Spleen (tissue), 11 donors: Measurements from ENCODE around the gene RND2. TPM values are rescaled to one million over a fixed set of nuclear protein-coding genes. Genes with fewer than 3 reads are reported as not detected.

Experiments used
- DNase-seq: peaks from one replicate; pipeline ENCODE4 v3.0.0-alpha.2; 2020
- H3K27ac ChIP-seq, 8 donors: fragments of 200-600 bp; sonication (generic) in 7 of 8; 1 replicate in 4 of 8; 2 replicates in 4 of 8; pipeline versions ENCODE4 v1.5.0 to v1.8.0; 2016 to 2021; ENCODE audit warnings: inconsistent platforms in 4 of 8, mild to moderate bottlenecking in 4 of 8, moderate library complexity in 1 of 8
- H3K27me3 ChIP-seq, 7 donors: fragments of 200-600 bp; sonication (generic) in 6 of 7; replicated peaks in 1 of 7; 1 replicate in 4 of 7; 2 replicates in 3 of 7; pipeline versions ENCODE4 v1.5.0 to v1.8.0; 2016 to 2021; ENCODE audit warnings: inconsistent platforms in 3 of 7, mild to moderate bottlenecking in 1 of 7
- H3K36me3 ChIP-seq, 6 donors: fragments of 200-600 bp; sonication (generic) in 5 of 6; 1 replicate in 4 of 6; 2 replicates in 2 of 6; pipeline versions ENCODE4 v1.5.0 to v1.8.0; 2016 to 2021; ENCODE audit warnings: inconsistent platforms in 2 of 6
- H3K4me1 ChIP-seq, 6 donors: fragments of 200-600 bp; sonication (generic) in 5 of 6; 1 replicate in 3 of 6; 2 replicates in 3 of 6; pipeline versions ENCODE4 v1.5.0 to v1.8.0; 2016 to 2021; ENCODE audit warnings: inconsistent platforms in 3 of 6
- H3K4me3 ChIP-seq, 8 donors: fragments of 200-600 bp; sonication (generic) in 7 of 8; 1 replicate in 4 of 8; 2 replicates in 4 of 8; pipeline versions ENCODE4 v1.5.0 to v1.8.0; 2016 to 2021; ENCODE audit warnings: inconsistent platforms in 4 of 8, mild to moderate bottlenecking in 4 of 8, moderate library complexity in 2 of 8
- H3K9me3 ChIP-seq, 8 donors: fragments of 200-600 bp; sonication (generic) in 7 of 8; 1 replicate in 4 of 8; 2 replicates in 4 of 8; pipeline versions ENCODE4 v1.5.0 to v1.8.0; 2016 to 2021; ENCODE audit warnings: inconsistent platforms in 4 of 8
- CTCF ChIP-seq, 11 experiments: fragments of 200-600 bp in 7 of 11; fragments of 450-650 bp in 4 of 11; sonication (generic) in 4 of 11; IDR thresholded peaks in 8 of 11; conservative IDR thresholded peaks in 3 of 11; 1 replicate in 7 of 11; 2 replicates in 4 of 11; pipeline versions ENCODE4 v1.4.0 to v1.8.0; 2016 to 2021; ENCODE audit warnings: antibody characterized with exemption in 11 of 11, inconsistent platforms in 4 of 11, mild to moderate bottlenecking in 1 of 11
- POLR2A ChIP-seq, 3 donors: fragments of 450-650 bp; IDR thresholded peaks; one replicate each; pipeline ENCODE4 v1.5.1; 2017; ENCODE audit warnings: antibody characterized with exemption in 3 of 3, mild to moderate bottlenecking in 1 of 3
- POLR2AphosphoS5 ChIP-seq, 3 donors: sonication (generic); formaldehyde crosslinking; IDR thresholded peaks; one replicate each; pipeline ENCODE4 v1.5.1; 2017; ENCODE audit warnings: antibody characterized with exemption in 3 of 3
- WGBS, 5 donors: extraction: QIAGEN DNeasy Blood & Tissue Kit in 3 of 5; methylation state at CpG; one replicate each; pipeline versions ENCODE4 v1.1.5 to v1.1.7; 2013 to 2018; 5-methylcytosine and 5-hydroxymethylcytosine counted together
- intact Hi-C: fragments of 100-400 bp; cut with DNase I; formaldehyde crosslinking; loops from one replicate; pipeline ENCODE4 v1.15.0; 2023; ENCODE audit warnings: low total_unique reads
- polyA plus RNA-seq, 3 donors: library from polyadenylated mRNA; stranded (reverse); fragments of 200-250 nt; gene quantifications; one replicate each; pipeline ENCODE4 v1.2.1, GENCODE V29; 2013
- total RNA-seq, 7 donors: library from RNA; depleted of rRNA in 3 of 7; stranded (reverse); fragments of >200 nt in 3 of 7; fragmentation: NEBNext Ultra II Directional in 4 of 7; extraction: Animal tissue kit (Norgen Biotek cat#: 25700) in 4 of 7; gene quantifications; one replicate each; pipeline versions ENCODE4 v1.1.0 to v1.2.1, GENCODE V29; 2016 to 2021
- donor health status: healthy with polysubstance abuse.
- donor health status: DM: no; HTN: no; CAD: no; lungs with moderate emphysema.
- donor health status: DM: no; HTN: no; CAD: no.
- donor health status: Bipolar disorder and iron deficiency.
- donor health status: healthy.
- donor health status: DM: no; HTN: no; CAD: no.
- donor health status: DM: yes; HTN: yes; CAD: no.

Gene RND2
- total and polyA plus RNA-seq, 10 donors: 0.09 to 0.47 (median 0.26) TPM

DNA sequence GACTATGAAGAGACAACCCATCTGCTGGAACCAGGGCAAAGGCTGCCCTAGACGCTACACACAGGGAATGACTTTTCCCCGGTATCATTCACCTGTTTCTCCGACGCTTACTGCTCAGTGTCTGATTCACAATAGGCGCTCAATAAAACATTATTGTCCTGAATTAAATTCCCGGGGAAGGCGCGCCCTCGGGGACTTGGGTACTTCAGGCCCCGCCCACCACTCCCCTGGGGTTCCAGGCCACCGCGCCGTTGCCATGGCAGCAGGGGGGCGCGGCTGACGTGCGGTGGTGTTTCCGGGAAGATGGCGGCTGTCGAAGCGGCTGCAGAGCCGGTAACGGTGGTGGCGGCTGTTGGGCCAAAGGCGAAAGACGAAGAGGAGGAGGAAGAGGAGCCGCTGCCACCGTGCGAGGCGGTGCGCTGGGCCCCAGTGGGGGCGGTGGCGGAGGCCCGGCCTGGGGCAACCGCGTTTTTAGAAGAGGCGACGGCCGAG, 44.7 kb upstream of the RND2 start, which contains the start of gene RUNDC1:
RUNDC1 (plus strand) TSS at position 292 of the 492 bp plus-strand sequence; CDS start at position 304, 12 bp downstream.
- intact Hi-C loops: no loop called here
- peak within 1 kb of the TSS; percentile 76 to 96 (median 91) for H3K27ac ChIP-seq
- H3K9me3 ChIP-seq: no peaks in the 10 kb centered on the region
- 0 to 1% (median 0%) methylated on average over 15 to 39 of the region's 39 CpGs for WGBS, 5 donors
- DNase-seq: peak; percentile 98
- H3K4me1 ChIP-seq: peaks cover 22 to 59% (median 48%) of the 10 kb centered on the region in 6 donors
- TF ChIP-seq POLR2A (IDR thresholded peaks at IDR 0.05): peak in 2 of 3 donors; percentile 27 to 40
- peak; percentile 91 to 94 (median 92) for TF ChIP-seq POLR2AphosphoS5 (IDR thresholded peaks at IDR 0.05)
- TF ChIP-seq CTCF (IDR thresholded peaks at IDR 0.05 in 8 of 11, conservative IDR thresholded peaks at IDR 0.05 in 3 of 11): no peak
- H3K4me3 ChIP-seq: peak within 1 kb of the TSS; percentile 81 to 100 (median 97)
- no peaks in the 10 kb centered on the region for H3K27me3 ChIP-seq
- peaks cover 0 to 24% (median 0%) of the 10 kb centered on the region in 6 donors for H3K36me3 ChIP-seq

- Histone ChIP-seq H3K4me3 (peak overlapping the region; percentile 81 to 100 (median 97)), H3K4me1 (peaks cover 22 to 65% (median 52%) of the 10 kb centered on the region in 6 donors), H3K36me3 (peaks cover 0 to 27% (median 0%) of the 10 kb centered on the region in 6 donors), H3K9me3 (no peaks in the 10 kb centered on the region), H3K27me3 (no peaks in the 10 kb centered on the region), H3K27ac (peak overlapping the region; percentile 76 to 96 (median 91))
- TF ChIP-seq CTCF (IDR thresholded peaks at IDR 0.05 in 8 of 11, conservative IDR thresholded peaks at IDR 0.05 in 3 of 11) (peak in 6 of 11 experiments; percentile 14 to 40 (median 26)), POLR2AphosphoS5 (IDR thresholded peaks at IDR 0.05) (peak; percentile 6 to 61 (median 41)), POLR2A (IDR thresholded peaks at IDR 0.05) (no peak)
- intact Hi-C loops: no loop called here
- peak; percentile 91 for DNase-seq
- 1% methylated on average over 38 to 67 of the region's 67 CpGs for WGBS, 5 donors
Measured at GRCh38 chr17:42980766-42981397, 44.1 kb upstream of the RND2 start.

DNA sequence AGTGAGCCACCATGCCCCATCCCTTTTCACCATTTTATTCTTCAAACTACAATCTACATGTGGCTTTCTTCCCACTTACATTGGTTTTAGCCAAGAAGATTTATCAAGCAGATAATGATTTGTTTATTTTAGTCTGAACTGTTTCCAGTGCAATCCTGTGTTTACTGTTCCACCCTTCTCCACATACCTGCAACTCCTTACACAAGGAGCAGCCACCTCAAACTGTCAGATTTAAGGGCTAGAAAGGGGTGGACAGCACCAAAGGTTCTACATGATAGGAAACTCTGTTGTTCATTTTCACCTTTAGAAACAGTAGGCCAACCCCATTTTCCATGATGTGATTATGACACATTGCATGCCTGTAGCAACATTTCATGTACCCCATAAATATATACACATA, 42.8 kb upstream of the RND2 start:
- Histone ChIP-seq H3K27me3 (no peaks in the 10 kb centered on the region), H3K36me3 (peaks cover 0 to 41% (median 11%) of the 10 kb centered on the region in 6 donors), H3K9me3 (no peaks in the 10 kb centered on the region), H3K4me3 (peak overlapping the region in 3 of 8 donors; percentile 96 to 99 (median 98)), H3K27ac (peak overlapping the region in 2 of 8 donors; percentile 23 to 95), H3K4me1 (peaks cover 22 to 78% (median 66%) of the 10 kb centered on the region in 6 donors)
- TF ChIP-seq POLR2A (IDR thresholded peaks at IDR 0.05) (no peak), POLR2AphosphoS5 (IDR thresholded peaks at IDR 0.05) (no peak), CTCF (IDR thresholded peaks at IDR 0.05 in 8 of 11, conservative IDR thresholded peaks at IDR 0.05 in 3 of 11) (no peak)
- intact Hi-C loops: no loop called here
- no peak for DNase-seq

- no peak for DNase-seq
- WGBS, 5 donors: 0 to 46% (median 0%) methylated on average over 1 of the region's 1 CpG
- Histone ChIP-seq H3K4me1 (peaks cover 17 to 79% (median 58%) of the 10 kb centered on the region in 6 donors), H3K36me3 (peaks cover 0 to 71% (median 40%) of the 10 kb centered on the region in 6 donors), H3K4me3 (peak overlapping the region in 2 of 8 donors; percentile 4 to 49), H3K9me3 (no peaks in the 10 kb centered on the region), H3K27ac (peak overlapping the region; percentile 57 to 88 (median 74)), H3K27me3 (no peaks in the 10 kb centered on the region)
- intact Hi-C loops: no loop called here
- no peak for TF ChIP-seq CTCF (IDR thresholded peaks at IDR 0.05 in 8 of 11, conservative IDR thresholded peaks at IDR 0.05 in 3 of 11)
- TF ChIP-seq POLR2AphosphoS5 (IDR thresholded peaks at IDR 0.05): peak in 1 of 3 donors; percentile 48
Measured at GRCh38 chr17:42985225-42985624, 39.8 kb upstream of the RND2 start.
